GM23338 (cell line): Measurements from ENCODE around the gene SFTA2. TPM values are rescaled to one million over a fixed set of nuclear protein-coding genes. Genes with fewer than 3 reads are reported as not detected.
"Not testable (repeated sequence)": the region's sequence is repeated elsewhere in the genome, so short reads cannot be mapped to it uniquely, and the experiment has no call there.

Experiments used
- ATAC-seq: fragments of 200-7000 bp; cut with Tn5 transposase; 3 replicates; pipeline ENCODE4 v1.9.1; 2020
- DNase-seq: peaks from one replicate; pipeline ENCODE4 v3.0.0-alpha.2; 2015; ENCODE audit warnings: low spot score
- H2AFZ ChIP-seq: fragments of 200-600 bp; sonication (generic); 2 replicates; pipeline ENCODE4 v1.8.0; 2016; ENCODE audit warnings: antibody characterized with exemption, mild to moderate bottlenecking, moderate library complexity
- H3F3A ChIP-seq: fragments of 200-600 bp; sonication (generic); replicated peaks from 2 replicates; pipeline ENCODE4 v1.8.0; 2017; ENCODE audit warnings: antibody characterized with exemption, mixed run types, low read depth
- H3K27ac ChIP-seq: fragments of 200-600 bp; sonication (generic); 2 replicates; pipeline ENCODE4 v1.6.1; 2016; ENCODE audit warnings: low read depth
- H3K27me3 ChIP-seq: fragments of 200-600 bp; sonication (generic); 2 replicates; pipeline ENCODE4 v1.8.0; 2016; ENCODE audit warnings: mild to moderate bottlenecking, mixed run types, moderate library complexity; ENCODE audit not compliant: insufficient read depth
- H3K36me3 ChIP-seq: fragments of 200-600 bp; sonication (generic); 2 replicates; pipeline ENCODE4 v1.8.0; 2016; ENCODE audit warnings: mild to moderate bottlenecking; ENCODE audit not compliant: insufficient read depth
- H3K4me1 ChIP-seq: fragments of 200-600 bp; sonication (generic); 2 replicates; pipeline ENCODE4 v1.8.0; 2016; ENCODE audit warnings: mild to moderate bottlenecking, moderate library complexity; ENCODE audit not compliant: insufficient read depth
- H3K4me2 ChIP-seq: fragments of 200-600 bp; sonication (generic); 2 replicates; pipeline ENCODE4 v1.7.1; 2017; ENCODE audit warnings: mixed run types
- H3K4me3 ChIP-seq: fragments of 200-600 bp; sonication (generic); 2 replicates; pipeline ENCODE4 v1.6.1; 2016; ENCODE audit warnings: mixed run types
- H3K79me2 ChIP-seq: fragments of 200-600 bp; sonication (generic); replicated peaks from 2 replicates; pipeline ENCODE4 v1.8.0; 2017; ENCODE audit warnings: mild to moderate bottlenecking; ENCODE audit not compliant: insufficient read depth
- H3K9me2 ChIP-seq: fragments of 200-600 bp; sonication (generic); 2 replicates; pipeline ENCODE4 v1.8.0; 2017; ENCODE audit not compliant: insufficient read depth
- H4K20me1 ChIP-seq: fragments of 200-600 bp; sonication (generic); replicated peaks from 2 replicates; pipeline ENCODE4 v1.8.0; 2017; ENCODE audit warnings: mild to moderate bottlenecking; ENCODE audit not compliant: insufficient read depth
- H3K27ac Mint-ChIP-seq: 2 replicates; pipeline ENCODE4 v1.8.0; 2020; ENCODE audit warnings: inconsistent platforms, mild to moderate bottlenecking, moderate library complexity, mixed read lengths
- H3K27me3 Mint-ChIP-seq: 3 replicates; pipeline ENCODE4 v1.8.0; 2022; ENCODE audit warnings: low read depth, mild to moderate bottlenecking, moderate library complexity, mixed read lengths, inconsistent platforms; ENCODE audit not compliant: insufficient read depth, poor library complexity
- H3K36me3 Mint-ChIP-seq: 3 replicates; pipeline ENCODE4 v1.8.0; 2021; ENCODE audit warnings: low read depth, mild to moderate bottlenecking, inconsistent platforms, moderate library complexity, mixed read lengths
- H3K4me1 Mint-ChIP-seq: 3 replicates; pipeline ENCODE4 v1.8.0; 2020; ENCODE audit warnings: mild to moderate bottlenecking, inconsistent platforms, mixed read lengths
- H3K4me3 Mint-ChIP-seq: 3 replicates; pipeline ENCODE4 v1.8.0; 2021; ENCODE audit warnings: moderate library complexity, mild to moderate bottlenecking, inconsistent platforms, mixed read lengths
- H3K9me3 Mint-ChIP-seq: 3 replicates; pipeline ENCODE4 v1.8.0; 2020; ENCODE audit warnings: moderate library complexity, mild to moderate bottlenecking, inconsistent platforms, mixed read lengths
- CREB1 ChIP-seq: fragments of 250-450 bp; sonication (Bioruptor Pico); IDR thresholded peaks from 2 replicates; pipeline ENCODE4 v1.5.0; 2020; ENCODE audit warnings: low read depth, mild to moderate bottlenecking, moderate library complexity
- EZH2 ChIP-seq: fragments of 200-600 bp; sonication (generic); IDR thresholded peaks from one replicate; pipeline ENCODE4 v1.8.0; 2017; ENCODE audit warnings: antibody characterized with exemption, mild to moderate bottlenecking, low read depth; ENCODE audit not compliant: unreplicated experiment
- EZH2phosphoT487 ChIP-seq: fragments of 200-600 bp; sonication (generic); IDR thresholded peaks from one replicate; pipeline ENCODE4 v1.8.1; 2018; ENCODE audit warnings: antibody characterized with exemption; ENCODE audit not compliant: unreplicated experiment
- JUNB ChIP-seq: IDR thresholded peaks from one replicate; pipeline ENCODE4 v1.6.1; 2016; ENCODE audit warnings: antibody characterized with exemption; ENCODE audit not compliant: unreplicated experiment
- NANOG ChIP-seq: IDR thresholded peaks from 2 replicates; pipeline ENCODE4 v1.6.1; 2016; ENCODE audit warnings: antibody characterized with exemption, borderline replicate concordance
- POLR2AphosphoS5 ChIP-seq: IDR thresholded peaks from 2 replicates; pipeline ENCODE4 v1.6.1; 2016; ENCODE audit warnings: antibody characterized with exemption, low read depth
- ZNF114 ChIP-seq: fragments of 250-450 bp; sonication (Bioruptor Pico); IDR thresholded peaks from 2 replicates; pipeline ENCODE4 v1.5.0; 2020; ENCODE audit warnings: mild to moderate bottlenecking, moderate library complexity
- ZNF331 ChIP-seq: fragments of 250-450 bp; sonication (Bioruptor Pico); IDR thresholded peaks from 2 replicates; pipeline ENCODE4 v1.5.0; 2020; ENCODE audit warnings: low read depth, mild to moderate bottlenecking, moderate library complexity
- polyA plus RNA-seq: library from polyadenylated mRNA; unstranded; fragments of >200 nt; fragmentation: Nextera tagmentation; extraction: Ambion mirVana; gene quantifications from 2 replicates; pipeline ENCODE4 v1.2.1, GENCODE V29; 2016
- total RNA-seq: library from RNA; depleted of rRNA; stranded (reverse); fragments of >200 nt; shearing (Covaris generic); gene quantifications from 2 replicates; pipeline ENCODE4 v1.2.3, GENCODE V29; 2014
- TF ChIP-seq, protein P1 (sequence below): IDR thresholded peaks from one replicate; pipeline ENCODE4 v1.6.1; 2018; ENCODE audit warnings: antibody characterized with exemption; ENCODE audit not compliant: unreplicated experiment
- TF ChIP-seq, protein P2 (sequence below), 2 experiments: fragments of 200-600 bp in 1 of 2; sonication (generic) in 1 of 2; conservative IDR thresholded peaks; 2 replicates each; pipeline versions ENCODE4 v1.5.1 to v1.6.1; 2016 to 2017; ENCODE audit warnings: antibody characterized with exemption in 2 of 2, low read depth in 2 of 2, mild to moderate bottlenecking in 2 of 2, moderate library complexity in 1 of 2

Gene SFTA2
- total and polyA plus RNA-seq, 2 experiments from 2014 or later: not detected

DNA sequence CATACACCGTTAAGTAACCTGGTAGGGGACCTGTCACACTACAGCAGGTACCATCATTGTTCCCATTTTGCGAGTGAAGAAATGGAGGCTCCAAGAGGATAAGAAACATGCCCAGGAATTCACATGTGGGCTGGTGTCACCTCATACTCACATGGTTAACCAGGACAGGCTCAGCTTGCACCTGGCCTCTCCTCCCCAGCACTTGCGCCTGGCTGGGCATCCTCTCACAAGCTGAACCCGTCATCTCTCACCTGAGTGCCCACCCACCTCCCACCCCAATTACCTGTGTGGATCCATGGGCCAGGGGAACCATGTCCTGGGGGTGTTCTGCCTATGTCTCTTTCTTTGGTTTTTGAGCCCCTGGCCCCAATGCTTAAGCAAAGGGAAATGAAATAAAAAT lies 1.5 kb downstream of the SFTA2 start (continued):
- TF ChIP-seq, protein P1, sequence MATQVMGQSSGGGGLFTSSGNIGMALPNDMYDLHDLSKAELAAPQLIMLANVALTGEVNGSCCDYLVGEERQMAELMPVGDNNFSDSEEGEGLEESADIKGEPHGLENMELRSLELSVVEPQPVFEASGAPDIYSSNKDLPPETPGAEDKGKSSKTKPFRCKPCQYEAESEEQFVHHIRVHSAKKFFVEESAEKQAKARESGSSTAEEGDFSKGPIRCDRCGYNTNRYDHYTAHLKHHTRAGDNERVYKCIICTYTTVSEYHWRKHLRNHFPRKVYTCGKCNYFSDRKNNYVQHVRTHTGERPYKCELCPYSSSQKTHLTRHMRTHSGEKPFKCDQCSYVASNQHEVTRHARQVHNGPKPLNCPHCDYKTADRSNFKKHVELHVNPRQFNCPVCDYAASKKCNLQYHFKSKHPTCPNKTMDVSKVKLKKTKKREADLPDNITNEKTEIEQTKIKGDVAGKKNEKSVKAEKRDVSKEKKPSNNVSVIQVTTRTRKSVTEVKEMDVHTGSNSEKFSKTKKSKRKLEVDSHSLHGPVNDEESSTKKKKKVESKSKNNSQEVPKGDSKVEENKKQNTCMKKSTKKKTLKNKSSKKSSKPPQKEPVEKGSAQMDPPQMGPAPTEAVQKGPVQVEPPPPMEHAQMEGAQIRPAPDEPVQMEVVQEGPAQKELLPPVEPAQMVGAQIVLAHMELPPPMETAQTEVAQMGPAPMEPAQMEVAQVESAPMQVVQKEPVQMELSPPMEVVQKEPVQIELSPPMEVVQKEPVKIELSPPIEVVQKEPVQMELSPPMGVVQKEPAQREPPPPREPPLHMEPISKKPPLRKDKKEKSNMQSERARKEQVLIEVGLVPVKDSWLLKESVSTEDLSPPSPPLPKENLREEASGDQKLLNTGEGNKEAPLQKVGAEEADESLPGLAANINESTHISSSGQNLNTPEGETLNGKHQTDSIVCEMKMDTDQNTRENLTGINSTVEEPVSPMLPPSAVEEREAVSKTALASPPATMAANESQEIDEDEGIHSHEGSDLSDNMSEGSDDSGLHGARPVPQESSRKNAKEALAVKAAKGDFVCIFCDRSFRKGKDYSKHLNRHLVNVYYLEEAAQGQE: no peak
- no peak for TF ChIP-seq JUNB
- no peak for TF ChIP-seq ZNF331 (CRISPR knock-in tag)
- no peak for TF ChIP-seq CREB1 (CRISPR knock-in tag)
- TF ChIP-seq EZH2: no peak

DNA sequence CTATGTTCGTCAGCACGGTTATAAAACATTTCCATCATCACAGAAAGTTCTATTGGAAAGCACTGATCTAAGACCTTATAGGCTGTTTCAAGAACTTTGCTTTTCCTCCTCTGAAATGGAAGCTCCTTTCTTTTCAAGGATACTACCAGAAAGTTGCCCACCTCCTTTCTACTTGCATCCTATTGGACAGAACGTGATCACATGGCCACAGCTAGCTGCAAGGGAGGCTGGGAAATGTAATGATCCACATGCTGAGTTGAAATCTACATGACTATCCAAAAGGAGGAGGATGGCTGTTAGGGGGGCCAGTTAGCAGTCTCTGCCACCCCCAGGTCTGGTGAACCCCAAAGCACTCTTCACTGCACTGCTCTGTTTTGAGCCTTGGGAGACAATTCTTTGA lies 3.3 kb downstream of the SFTA2 start:
- DNase-seq (no peak), ATAC-seq (no peak)
- H3K4me1 Mint-ChIP-seq: peaks cover 6% of the 10 kb centered on the region; the same call in 2 of the 3 replicates
- H3K4me3 ChIP-seq: no peak overlapping the region
- no peaks in the 10 kb centered on the region for H3K36me3 ChIP-seq
- H2AFZ ChIP-seq: no peak overlapping the region
- H3K27me3 Mint-ChIP-seq: peaks cover 13% of the 10 kb centered on the region
- no peaks in the 10 kb centered on the region; the same call in 1 of the 2 replicates for H4K20me1 ChIP-seq
- H3K27ac ChIP-seq: no peak overlapping the region
- H3K79me2 ChIP-seq: no peaks in the 10 kb centered on the region
- TF ChIP-seq POLR2AphosphoS5 (no peak), ZNF331 (CRISPR knock-in tag) (no peak), JUNB (no peak), NANOG (no peak), ZNF114 (CRISPR knock-in tag) (no peak), CREB1 (CRISPR knock-in tag) (no peak), EZH2phosphoT487 (no peak)
- TF ChIP-seq, protein P1: no peak
- TF ChIP-seq, protein P2, sequence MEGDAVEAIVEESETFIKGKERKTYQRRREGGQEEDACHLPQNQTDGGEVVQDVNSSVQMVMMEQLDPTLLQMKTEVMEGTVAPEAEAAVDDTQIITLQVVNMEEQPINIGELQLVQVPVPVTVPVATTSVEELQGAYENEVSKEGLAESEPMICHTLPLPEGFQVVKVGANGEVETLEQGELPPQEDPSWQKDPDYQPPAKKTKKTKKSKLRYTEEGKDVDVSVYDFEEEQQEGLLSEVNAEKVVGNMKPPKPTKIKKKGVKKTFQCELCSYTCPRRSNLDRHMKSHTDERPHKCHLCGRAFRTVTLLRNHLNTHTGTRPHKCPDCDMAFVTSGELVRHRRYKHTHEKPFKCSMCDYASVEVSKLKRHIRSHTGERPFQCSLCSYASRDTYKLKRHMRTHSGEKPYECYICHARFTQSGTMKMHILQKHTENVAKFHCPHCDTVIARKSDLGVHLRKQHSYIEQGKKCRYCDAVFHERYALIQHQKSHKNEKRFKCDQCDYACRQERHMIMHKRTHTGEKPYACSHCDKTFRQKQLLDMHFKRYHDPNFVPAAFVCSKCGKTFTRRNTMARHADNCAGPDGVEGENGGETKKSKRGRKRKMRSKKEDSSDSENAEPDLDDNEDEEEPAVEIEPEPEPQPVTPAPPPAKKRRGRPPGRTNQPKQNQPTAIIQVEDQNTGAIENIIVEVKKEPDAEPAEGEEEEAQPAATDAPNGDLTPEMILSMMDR (conservative IDR thresholded peaks at IDR 0.05; ENCODE audit: low read depth in 2 of 2): no peak
- H3F3A ChIP-seq: no peaks in the 10 kb centered on the region
- no peak overlapping the region for H3K27ac Mint-ChIP-seq
- peaks cover 14% of the 10 kb centered on the region for H3K9me3 Mint-ChIP-seq
- H3K4me1 ChIP-seq: no peaks in the 10 kb centered on the region
- no peaks in the 10 kb centered on the region for H3K27me3 ChIP-seq
- H3K9me2 ChIP-seq: no peaks in the 10 kb centered on the region
- no peak overlapping the region for H3K4me3 Mint-ChIP-seq
- H3K4me2 ChIP-seq: no peak overlapping the region
- H3K36me3 Mint-ChIP-seq: peaks cover 39% of the 10 kb centered on the region

DNA sequence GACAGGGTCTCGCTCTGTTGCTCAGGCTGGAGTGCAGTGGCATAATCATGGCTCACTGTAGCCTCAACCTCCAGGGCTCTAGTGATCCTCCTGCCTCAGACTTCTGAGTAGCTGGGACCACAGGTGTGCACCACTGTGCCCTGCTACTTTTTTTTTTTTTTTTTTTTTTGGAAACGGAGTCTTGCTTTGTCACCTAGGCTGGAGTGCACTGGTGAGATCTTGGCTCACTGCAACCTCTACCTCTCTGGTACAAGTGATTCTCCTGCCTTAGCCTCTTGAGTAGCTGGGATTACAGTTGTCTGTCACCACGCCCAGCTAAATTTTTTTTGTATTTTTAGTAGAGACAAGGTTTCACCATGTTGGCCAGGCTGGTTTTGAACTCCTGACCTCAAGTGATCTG lies 4.9 kb downstream of the SFTA2 start:
- H3K9me2 ChIP-seq, H3K4me1 ChIP-seq, H3K27ac Mint-ChIP-seq, H3K36me3 ChIP-seq, DNase-seq, H3K27me3 ChIP-seq, H3K4me2 ChIP-seq, H3F3A ChIP-seq, H4K20me1 ChIP-seq, H3K27ac ChIP-seq, H2AFZ ChIP-seq, H3K4me3 ChIP-seq, H3K79me2 ChIP-seq, H3K4me3 Mint-ChIP-seq, ATAC-seq: not testable (repeated sequence)
- Mint-ChIP-seq H3K9me3 (peaks cover 14% of the 10 kb centered on the region), H3K27me3 (peaks cover 16% of the 10 kb centered on the region), H3K4me1 (peaks cover 20% of the 10 kb centered on the region), H3K36me3 (peaks cover 54% of the 10 kb centered on the region)
